ENCODE results near the gene ARMH3.
A peak's percentile ranks its signal among the peaks of the same experiment; 100 is the strongest.
"Not testable (repeated sequence)": the region's sequence is repeated elsewhere in the genome, so short reads cannot be mapped to it uniquely, and the experiment has no call there.

The ARMH3 gene

DNA sequence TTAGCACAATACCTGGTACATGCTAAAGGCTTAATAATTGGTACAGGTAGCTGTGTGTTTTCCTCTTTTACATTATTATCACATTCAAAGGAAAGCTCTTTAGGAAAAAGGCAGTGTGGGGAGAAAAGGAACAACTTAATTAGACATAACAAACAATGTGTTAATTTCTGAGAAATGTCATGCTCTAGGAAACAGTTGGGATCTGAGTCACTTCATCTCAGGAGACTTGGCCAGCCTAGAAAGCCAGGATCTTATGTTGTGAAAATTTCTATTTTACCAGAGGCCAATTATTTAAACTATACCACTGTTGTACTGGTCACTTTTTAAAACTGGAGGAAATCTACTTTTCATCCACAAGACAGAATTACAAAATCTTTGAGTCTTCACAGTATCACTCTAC, 39.6 kb downstream of the ARMH3 start:
- H3K27ac ChIP-seq = no peak overlapping the region
- TF ChIP-seq ZFX (IDR thresholded peaks at IDR 0.05) = no peak
- no peak for TF ChIP-seq CTCF (conservative IDR thresholded peaks at IDR 0.05)

- TF ChIP-seq CTCF (conservative IDR thresholded peaks at IDR 0.05) (no peak), ZFX (IDR thresholded peaks at IDR 0.05) (no peak)
- no peak overlapping the region for H3K27ac ChIP-seq
These were observed 45.0 kb downstream of the ARMH3 start for GRCh38 chr10:102010961-102011360.

GRCh38 chr10:102009801-102010425, 46.1 kb downstream of the ARMH3 start:
- no peak overlapping the region for H3K27ac ChIP-seq
- TF ChIP-seq CTCF (conservative IDR thresholded peaks at IDR 0.05) = peak; percentile 96
- TF ChIP-seq ZFX (IDR thresholded peaks at IDR 0.05) = no peak

GRCh38 chr10:102007796-102008195, 48.2 kb downstream of the ARMH3 start:
- H3K27ac ChIP-seq = no peak overlapping the region
- TF ChIP-seq CTCF (conservative IDR thresholded peaks at IDR 0.05) (no peak), ZFX (IDR thresholded peaks at IDR 0.05) (no peak)

GRCh38 chr10:102007031-102007430, 48.9 kb downstream of the ARMH3 start:
- H3K27ac ChIP-seq = not testable (repeated sequence)

DNA sequence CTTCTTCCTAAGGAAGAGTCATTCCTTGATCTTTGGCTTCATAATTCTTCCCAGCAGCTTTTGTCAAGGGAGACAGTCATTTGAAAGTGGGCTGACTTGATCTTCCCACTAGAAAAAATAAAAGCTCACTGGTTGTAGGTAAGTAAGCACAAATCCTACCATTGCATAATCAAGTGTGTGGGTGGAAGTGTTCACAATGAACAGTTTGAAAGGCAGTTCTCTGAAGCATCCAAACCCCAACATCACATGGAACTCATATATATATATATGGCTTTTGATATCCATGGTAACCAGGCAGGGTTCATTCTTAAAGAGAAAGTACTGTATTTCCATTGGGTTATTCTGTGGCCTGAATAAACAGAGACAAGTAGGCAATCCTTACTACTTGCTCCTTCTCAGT, 51.6 kb downstream of the ARMH3 start:
- no peak overlapping the region for H3K27ac ChIP-seq
- TF ChIP-seq CTCF (conservative IDR thresholded peaks at IDR 0.05) = no peak
- TF ChIP-seq ZFX (IDR thresholded peaks at IDR 0.05) = no peak

- TF ChIP-seq ZFX (IDR thresholded peaks at IDR 0.05) (no peak), CTCF (conservative IDR thresholded peaks at IDR 0.05) (no peak)
- no peak overlapping the region for H3K27ac ChIP-seq
These were observed 52.4 kb downstream of the ARMH3 start for GRCh38 chr10:102003541-102003940.

GRCh38 chr10:102001435-102002068, 54.4 kb downstream of the ARMH3 start:
- TF ChIP-seq ZFX (IDR thresholded peaks at IDR 0.05) (no peak), CTCF (conservative IDR thresholded peaks at IDR 0.05) (no peak)

More at GRCh38 chr10:102001435-102002068, 54.4 kb downstream of the ARMH3 start:
- H3K27ac ChIP-seq = no peak overlapping the region

Data from C4-2B (cell line).